GM21529 (cell line): Measurements from ENCODE around the gene CCDC107.

Experiments
- ATAC-seq: cut with Tn5 transposase; IDR thresholded peaks from one replicate; pipeline ENCODE4 v1.9.1; 2021; ENCODE audit not compliant: unreplicated experiment

The CCDC107 gene

DNA sequence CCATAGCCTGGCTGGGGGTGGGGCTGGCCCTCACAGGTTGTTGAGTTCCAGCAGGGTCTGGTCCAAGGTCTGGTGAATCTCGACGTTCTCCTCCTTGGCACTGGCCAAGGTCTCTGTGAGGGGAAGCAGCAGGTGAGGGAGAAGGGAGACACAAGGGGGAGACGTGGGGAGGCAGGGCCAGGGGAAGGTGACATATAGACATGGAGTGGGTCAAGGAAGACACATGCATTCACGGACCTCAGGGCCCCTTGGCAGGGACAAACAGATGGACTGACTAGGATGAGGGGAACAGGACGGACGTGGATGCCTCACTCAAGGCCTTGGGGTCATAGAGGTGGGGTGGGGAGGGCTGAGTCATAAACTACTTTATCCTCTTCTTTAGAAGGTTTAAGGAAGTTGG, 24.0 kb downstream of the CCDC107 start:
- no peak for ATAC-seq

DNA sequence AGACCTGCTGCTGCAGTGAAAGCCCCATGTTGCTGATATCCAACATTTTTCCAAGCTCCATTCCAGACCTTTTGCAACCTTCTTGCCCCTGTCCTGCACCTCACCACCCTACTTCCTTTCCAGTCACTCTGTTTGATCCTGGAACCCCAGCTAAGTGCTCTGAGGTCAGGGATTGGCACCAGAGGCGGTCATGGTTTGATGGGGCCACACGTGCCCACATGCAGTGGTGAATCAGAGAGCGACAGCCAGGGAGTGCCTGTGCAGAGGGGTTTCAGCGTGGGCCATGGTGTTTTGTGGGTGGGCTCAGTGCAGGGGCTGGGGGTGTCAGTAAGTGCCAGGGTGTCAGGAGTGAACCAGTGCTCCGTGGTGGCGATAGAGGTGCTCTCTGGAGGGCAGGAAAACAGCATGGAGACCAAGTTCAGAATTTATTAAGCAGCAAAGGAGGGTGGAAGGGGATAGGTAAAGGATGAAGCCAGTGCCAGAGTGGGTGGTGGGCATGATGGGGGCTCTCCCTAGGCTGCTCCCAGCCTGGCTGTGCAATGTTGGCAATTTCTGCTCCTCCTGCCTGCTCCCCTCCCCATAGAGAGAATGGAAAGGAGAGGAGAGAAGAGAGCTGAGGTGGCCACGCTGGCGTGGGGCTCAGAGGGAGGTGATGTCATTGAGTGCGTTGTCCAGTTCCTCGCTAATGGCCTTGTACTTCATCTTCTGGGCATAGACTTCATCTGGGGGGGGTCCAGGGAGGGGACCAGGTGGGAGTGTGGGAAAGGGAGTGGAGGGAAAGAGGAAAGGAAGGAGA, 24.6 kb downstream of the CCDC107 start:
- no peak for ATAC-seq

- no peak for ATAC-seq
Observed at GRCh38 chr9:35683323-35683722, 25.2 kb downstream of the CCDC107 start.

DNA sequence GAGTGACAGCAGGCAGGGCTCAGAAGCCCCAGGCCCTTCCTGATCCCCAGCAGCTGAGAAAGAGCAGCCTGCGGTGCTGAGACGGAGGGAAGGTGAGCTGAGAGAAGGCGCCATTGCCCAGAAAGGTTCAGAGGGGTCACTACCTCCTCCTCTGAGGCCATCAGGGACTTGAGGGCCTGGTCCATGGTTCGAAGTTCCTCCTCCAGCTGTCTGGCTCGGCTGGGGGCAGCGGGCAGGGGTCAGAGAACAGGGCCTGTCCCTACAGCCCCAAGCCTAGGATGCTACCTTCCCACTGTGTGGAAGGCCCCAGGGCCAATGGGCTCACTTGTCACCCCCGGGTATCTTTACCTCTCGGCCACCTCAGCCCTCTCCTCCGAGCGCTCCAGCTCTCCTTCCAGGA, 26.8 kb downstream of the CCDC107 start:
- no peak for ATAC-seq

DNA sequence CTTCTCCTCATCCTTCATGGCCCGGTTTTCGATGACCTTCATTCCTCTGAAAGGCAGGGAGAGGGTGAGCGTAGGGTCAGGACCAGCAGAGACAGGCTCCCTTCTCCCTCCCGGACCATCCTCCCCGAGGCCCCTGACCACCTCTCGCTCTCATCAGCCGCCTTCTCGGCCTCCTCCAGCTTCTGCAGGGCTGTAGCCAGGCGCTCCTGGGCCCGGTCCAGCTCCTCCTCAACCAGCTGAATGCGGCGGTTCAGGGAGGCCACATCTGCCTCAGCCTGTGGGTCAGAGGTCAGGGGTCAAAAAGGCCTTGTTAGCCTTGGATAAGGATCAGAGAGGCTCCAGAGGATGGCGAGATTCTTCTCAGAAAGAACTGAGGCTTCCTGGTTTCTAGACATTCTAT, 27.4 kb downstream of the CCDC107 start:
- ATAC-seq = no peak

DNA sequence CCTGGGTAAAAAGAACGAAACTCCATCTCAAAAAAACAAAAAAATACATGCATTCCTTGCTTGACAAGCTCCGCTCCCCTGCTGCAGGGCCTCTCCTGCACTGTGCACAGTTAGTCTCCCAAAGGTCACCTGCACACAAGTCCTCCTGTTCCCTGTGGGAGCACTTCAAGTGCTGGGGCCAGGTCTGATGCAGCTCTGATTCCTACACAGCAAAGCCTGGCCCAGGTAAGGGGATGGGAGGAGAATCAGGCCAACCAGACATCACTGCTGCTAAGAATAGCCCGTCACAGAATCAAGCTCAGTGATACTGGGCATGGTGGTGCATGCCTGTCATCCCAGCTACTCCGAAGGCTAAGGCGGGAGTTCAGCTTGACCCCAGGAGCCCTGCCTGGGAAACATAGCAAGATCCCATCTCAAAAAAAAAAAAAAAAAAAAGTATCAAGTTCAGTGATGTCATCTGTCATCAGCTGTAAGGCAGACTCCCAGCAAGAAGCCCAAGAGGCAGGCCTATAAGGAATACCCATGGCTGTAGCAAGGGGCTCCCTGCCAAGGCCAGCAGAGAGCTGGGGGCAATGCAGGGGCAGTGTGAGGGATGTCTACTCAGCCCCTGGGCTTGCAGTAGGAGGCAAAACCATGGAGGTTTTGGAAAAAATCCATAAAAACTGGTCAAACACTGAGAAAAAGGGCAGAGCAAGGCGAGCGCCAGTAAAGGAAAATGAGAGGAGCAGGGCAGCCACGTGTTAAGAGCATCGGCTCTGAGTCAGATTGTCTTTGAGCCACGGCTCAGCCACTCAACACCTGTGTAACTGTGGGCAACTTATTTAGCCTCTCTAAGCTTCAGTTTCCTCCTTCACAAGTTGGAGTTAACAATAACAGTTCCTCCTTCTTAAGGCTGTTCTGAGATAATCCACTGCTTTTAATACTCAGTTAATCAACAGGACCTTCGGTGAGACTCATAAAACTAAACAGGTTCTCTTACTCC, 28.4 kb downstream of the CCDC107 start:
- ATAC-seq = no peak

GRCh38 chr9:35687306-35687705, 29.2 kb downstream of the CCDC107 start:
- no peak for ATAC-seq

DNA sequence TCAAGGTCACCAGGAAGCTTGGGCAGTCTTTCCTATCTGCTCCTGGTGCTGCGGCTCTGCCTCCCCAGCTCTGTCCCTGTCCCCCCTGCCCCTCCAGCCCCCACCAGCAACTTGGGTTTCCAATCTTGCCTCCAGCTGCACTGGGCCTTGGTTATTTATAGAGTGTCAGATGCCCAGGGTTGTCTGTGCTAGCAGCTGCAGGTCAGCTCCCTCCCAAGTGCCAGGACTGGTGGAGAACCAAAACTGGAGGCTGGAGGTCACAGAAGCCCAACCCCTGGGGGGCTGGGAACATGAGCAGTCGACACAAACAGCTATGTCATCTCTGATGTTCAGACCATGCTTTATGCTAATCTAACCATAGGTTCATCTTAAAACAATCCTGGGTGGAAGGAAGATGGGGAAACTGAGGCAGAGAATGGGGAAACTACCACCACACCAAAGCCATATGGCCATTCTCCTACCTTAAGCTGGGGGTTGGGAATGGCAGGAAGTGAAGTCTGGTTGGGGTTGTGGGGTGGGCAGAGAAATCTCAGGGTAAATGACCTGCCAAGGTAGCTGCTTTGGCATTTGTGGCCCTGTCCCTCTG, 30.0 kb downstream of the CCDC107 start:
- no peak for ATAC-seq

DNA sequence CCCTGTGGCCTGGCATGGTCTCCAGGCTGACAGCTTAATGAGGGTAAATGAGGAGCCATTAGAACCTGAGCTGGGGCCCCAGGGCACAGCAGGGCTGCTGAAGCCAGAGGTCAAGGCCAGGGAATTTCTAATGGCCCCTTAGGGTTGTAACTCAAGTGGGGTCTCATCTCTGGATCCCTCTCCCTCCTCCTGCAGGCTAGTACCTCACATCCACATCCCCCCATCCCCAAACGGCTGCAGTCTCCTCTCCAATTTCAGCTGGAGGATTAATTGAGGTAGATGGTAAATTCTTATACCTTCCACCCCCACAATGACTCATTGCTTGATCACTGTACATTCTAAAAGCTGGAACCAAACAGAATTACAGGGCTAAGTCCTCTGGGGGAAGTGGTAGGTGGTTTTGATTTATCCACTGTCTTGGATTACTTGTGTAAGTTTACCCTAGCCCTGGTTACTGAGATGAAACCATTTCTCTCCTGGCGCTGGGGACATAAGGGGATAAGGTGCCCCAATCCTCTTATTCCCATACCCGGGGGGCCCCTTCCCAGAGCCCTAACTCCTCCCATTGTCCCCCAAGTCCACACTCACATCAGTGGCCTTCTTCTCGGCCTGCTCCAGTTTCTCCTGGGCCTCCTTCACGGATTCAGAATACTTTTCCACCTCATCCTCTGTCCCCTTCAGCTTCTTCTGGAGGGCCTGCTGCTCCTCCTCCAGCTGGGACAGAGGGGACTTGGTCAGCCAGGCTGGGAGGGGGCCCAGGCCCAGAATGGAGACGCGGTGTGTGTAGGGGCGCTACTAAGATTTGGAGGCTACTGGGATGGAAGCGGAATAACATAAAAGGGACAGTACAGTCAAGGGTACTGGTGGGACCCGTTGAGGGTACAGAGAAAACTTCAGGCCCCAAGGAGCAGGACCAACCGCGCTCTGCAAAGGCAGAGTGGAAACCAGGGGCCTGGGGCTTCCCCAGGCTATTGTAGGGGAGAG, 30.8 kb downstream of the CCDC107 start:
- no peak for ATAC-seq

DNA sequence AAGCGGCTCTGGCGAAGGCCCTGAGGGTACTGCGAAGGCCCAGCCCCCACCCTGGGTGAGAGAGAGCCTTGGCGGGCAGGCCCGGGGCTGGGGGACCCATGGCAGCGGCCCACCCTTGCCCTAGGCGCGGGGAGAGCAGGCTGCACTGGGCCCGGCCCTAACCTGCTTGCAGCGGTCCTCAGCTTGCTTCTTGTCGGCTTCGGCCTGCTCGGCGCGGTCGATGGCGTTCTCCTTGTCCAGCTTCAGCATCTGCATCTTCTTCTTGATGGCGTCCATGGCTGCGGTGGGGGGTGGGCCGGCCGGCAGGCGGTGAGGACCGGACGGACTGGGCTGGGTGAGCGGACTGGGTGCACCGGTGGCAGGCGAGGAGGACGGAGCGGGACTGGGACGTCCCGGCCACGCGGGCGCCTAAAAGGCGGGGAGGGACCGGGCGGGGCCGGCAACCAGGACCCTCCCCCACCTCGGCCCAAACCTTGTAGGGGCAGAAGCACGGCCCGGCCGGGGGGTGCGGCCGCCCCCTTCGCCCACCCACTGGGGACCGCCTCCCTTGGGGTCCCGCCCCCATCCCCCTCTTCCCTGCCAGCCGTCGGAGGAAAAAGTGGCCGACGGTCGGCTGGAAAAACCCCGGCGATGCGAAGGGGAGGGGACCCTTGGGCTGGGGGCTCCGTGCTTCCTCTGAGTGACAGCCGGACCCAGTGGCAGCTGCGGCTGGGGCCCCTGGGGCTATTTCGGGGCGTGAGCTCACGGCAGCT, 31.6 kb downstream of the CCDC107 start, which contains the start of gene TPM2:
Gene TPM2, minus strand, starts transcription at position 384 of the 752 bp plus-strand sequence. Its CDS starts 108 bp downstream, at position 276.
- ATAC-seq = no peak

- ATAC-seq = no peak
Observed at GRCh38 chr9:35690294-35690613, 32.2 kb downstream of the CCDC107 start.

DNA sequence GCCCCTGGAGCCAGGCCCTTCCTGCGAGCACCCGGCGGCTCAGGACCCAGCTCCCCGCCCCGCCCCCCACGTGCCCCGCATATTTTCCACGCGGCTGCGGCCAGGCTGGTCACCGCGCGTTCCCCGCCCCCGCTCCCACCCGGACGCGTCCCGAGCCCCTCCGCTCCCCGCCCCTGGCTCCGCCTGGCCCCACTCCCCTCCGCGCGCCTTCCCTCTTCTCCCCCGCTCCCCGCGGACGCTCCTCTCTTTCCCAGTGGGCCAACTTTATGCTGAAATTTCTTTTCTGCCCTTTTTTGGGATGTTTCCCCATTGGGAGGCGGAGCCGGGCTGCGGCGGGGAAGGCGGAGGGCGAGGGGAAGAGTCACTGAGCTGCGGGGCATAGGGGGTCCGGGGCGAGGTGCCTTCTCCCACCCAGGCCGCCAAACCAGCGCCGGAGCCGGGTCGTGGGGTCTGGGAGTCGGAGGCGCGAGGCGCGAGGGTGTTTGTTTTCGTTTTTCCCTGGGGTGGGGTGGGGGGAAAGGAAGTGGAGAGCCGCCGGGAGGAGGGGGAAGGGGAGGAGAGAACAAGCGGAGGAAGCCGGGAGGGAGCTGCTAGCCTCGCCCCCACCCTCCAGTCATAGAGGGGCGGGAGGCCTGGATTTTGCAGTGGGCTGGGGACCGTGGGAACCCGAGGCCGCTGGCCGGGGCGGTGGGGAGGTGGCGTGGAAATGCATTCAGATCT, 32.7 kb downstream of the CCDC107 start:
- no peak for ATAC-seq

DNA sequence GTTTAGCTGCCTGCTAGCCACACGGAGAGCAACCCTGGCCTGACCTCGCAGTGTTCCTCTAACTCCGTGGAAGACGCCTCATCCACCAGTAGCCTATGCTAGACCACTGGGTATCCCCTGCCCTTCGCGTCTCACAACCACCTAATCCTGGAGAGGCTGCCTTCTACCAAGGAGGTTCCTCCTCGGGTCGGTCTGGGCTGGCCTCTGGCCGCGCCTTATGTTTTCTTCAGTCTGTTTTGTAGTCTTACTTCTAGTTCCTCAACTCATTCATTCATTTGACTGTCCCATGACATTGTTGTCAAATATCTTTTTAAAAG, 33.2 kb downstream of the CCDC107 start:
- ATAC-seq = no peak

DNA sequence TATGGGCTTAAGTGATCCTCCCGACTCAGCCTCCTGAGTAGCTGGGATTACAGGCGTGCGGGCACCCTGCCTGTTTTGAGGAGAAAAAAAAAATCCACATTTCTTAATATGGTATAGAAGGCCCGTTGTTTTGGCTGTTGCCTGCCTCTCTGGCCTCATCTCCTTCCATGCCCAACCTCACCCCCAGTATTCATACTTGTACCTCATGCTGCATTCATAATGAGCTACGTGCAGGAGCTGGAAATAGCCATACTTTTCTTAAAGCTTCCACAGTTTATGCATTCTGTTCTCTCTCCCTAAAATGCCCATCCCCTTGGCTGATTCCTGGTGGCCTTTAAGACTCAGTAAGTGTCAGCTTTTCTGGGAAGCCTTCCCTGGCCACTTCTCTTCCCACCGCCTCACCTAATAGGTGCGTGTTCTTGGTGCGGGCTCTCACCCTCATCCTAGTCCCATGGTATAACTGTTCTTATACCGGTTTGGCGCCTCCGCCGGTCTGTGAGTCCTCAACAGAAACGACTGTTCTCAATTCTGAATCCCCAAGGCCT, 33.7 kb downstream of the CCDC107 start:
- no peak for ATAC-seq

DNA sequence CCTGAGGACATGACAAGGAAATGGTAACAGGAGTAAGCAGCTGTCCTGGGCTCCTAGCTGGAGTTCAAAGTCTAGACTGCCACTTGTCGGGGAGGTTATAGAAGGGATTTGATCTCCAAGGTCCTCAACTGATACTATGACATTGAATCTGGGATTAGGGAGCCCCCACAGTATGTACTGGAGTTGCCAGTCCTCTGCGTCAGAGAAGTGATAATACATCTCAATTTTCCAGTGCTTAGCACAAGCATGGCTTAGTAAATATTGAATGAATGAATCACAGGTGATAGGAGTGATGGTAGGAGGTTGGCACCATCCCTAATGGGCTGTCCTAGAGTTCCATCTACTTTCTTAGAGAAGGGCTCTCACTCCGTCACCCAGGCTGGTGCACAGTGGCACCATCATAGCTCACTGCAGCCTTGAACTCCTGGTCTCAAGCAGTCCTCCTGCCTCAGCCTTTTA, 37.9 kb downstream of the CCDC107 start:
- ATAC-seq = no peak

DNA sequence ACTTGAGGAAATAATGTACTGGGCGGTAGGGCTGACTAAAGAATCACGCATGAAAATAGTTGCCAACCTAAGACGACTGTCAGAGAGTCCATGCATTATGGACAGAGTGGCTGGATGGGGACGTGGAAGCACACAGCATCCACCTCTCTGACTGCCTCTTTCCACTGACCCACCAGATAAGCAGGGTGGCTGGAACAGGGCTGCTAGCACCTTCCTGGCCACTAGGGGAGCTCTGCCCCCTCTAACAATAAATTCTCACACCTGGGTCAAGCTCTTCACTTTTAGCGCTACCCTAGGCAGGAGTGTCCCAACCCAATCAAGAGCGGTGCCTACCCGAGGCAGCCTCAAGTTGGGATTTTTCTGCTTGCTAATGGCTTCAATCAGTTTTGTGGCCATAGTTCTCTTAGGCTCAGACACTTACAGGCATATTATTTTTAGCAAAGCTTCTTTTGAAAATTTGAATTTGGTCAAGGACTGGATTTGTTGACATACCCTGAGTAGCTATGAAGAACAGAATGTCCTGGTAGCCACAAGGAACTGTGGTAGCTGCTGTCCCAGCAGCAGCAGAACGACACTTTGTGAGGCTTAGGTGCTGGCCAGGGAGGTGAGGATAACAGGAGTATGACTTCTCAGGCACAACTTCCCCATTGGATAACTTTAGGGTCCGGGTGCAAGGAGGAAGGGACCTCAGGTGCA, 38.6 kb downstream of the CCDC107 start:
- ATAC-seq = peak; percentile 88

GRCh38 chr9:35697486-35697885, 39.4 kb downstream of the CCDC107 start:
- no peak for ATAC-seq

DNA sequence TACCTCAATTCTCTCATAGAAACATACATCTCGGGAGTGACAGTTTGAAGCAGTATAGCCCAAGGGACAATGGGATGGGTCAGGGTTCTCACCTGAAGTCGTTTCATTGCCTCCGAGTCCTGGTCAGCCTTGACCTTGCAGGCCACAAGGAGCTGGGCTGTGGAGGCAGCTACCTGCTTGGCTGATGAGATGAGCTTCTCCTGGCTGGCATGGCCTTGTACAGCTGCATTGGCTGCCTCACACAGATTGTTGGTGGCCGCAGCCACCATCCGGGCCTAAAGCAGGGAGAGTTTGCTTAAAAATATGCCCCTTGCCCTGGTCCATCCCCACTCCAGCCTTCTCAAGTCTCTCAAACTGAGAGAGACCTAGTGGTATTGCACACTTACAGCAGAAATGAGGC, 40.1 kb downstream of the CCDC107 start:
- no peak for ATAC-seq
